K562 (cell line): ENCODE data around the gene NUCKS1. TPM values are rescaled to one million over a fixed set of nuclear protein-coding genes. Genes with fewer than 3 reads are reported as not detected.

Source experiments
- CHCHD3 ChIP-seq: fragments of 250-450 bp; sonication (Bioruptor Pico); IDR thresholded peaks from 2 replicates; pipeline ENCODE4 v2.1.2; 2022; ENCODE audit warnings: mild to moderate bottlenecking
- COPS2 ChIP-seq: fragments of 450-650 bp; conservative IDR thresholded peaks from 2 replicates; pipeline ENCODE4 v1.6.1; 2016; ENCODE audit warnings: mild to moderate bottlenecking, moderate library complexity
- DEAF1 ChIP-seq: fragments of 450-650 bp; formaldehyde crosslinking; IDR thresholded peaks from 2 replicates; pipeline ENCODE4 v1.4.0; 2020; ENCODE audit warnings: mild to moderate bottlenecking, moderate library complexity
- DPF2 ChIP-seq: fragments of 450-650 bp; IDR thresholded peaks from 2 replicates; pipeline ENCODE4 v1.6.1; 2016
- ELK1 ChIP-seq: sonication (generic); formaldehyde crosslinking; IDR thresholded peaks from 2 replicates; pipeline ENCODE4 v1.8.1; 2022; ENCODE audit warnings: missing genetic modification reagents
- ETV1 ChIP-seq: fragments of 450-650 bp; conservative IDR thresholded peaks from 2 replicates; pipeline ENCODE4 v1.6.1; 2016; ENCODE audit warnings: missing genetic modification characterization, control low read depth, low read depth, missing compliant biosample characterization
- GABPB1 ChIP-seq: sonication (generic); formaldehyde crosslinking; IDR thresholded peaks from 2 replicates; pipeline ENCODE4 v1.8.0; 2022; ENCODE audit warnings: mild to moderate bottlenecking, missing genetic modification reagents
- GATAD2B ChIP-seq: fragments of 450-650 bp; IDR thresholded peaks from 2 replicates; pipeline ENCODE4 v1.6.1; 2017; ENCODE audit warnings: mild to moderate bottlenecking, borderline replicate concordance
- GMEB1 ChIP-seq: fragments of 250-450 bp; sonication (Bioruptor Pico); IDR thresholded peaks from 2 replicates; pipeline ENCODE4 v1.4.0; 2020; ENCODE audit warnings: mild to moderate bottlenecking
- JUN ChIP-seq, 2 experiments: sonication (generic) in 1 of 2; formaldehyde crosslinking in 1 of 2; IDR thresholded peaks; 2 replicates each; pipeline versions ENCODE4 v1.6.1 to v1.8.0; 2012 to 2022; ENCODE audit warnings: borderline replicate concordance in 2 of 2, mild to moderate bottlenecking in 2 of 2, improper control_type of control experiment in 1 of 2, low read depth in 1 of 2, low read length in 1 of 2, missing genetic modification reagents in 1 of 2
- NONO ChIP-seq, 2 experiments: fragments of 200-400 bp in 1 of 2; fragments of 450-650 bp in 1 of 2; formaldehyde crosslinking in 1 of 2; IDR thresholded peaks; 2 replicates each; pipeline ENCODE4 v1.6.1; 2017; ENCODE audit warnings: low read depth in 2 of 2, mild to moderate bottlenecking in 2 of 2, moderate library complexity in 2 of 2, low read length in 1 of 2
- POLR2A ChIP-seq: fragments of 450-650 bp; conservative IDR thresholded peaks from 2 replicates; pipeline ENCODE4 v1.6.1; 2016
- POLR2AphosphoS2 ChIP-seq: IDR thresholded peaks from 2 replicates; pipeline ENCODE4 v1.6.1; 2012; ENCODE audit warnings: low read length, improper control_type of control experiment
- RBM22 ChIP-seq: fragments of 200-400 bp; formaldehyde crosslinking; IDR thresholded peaks from 2 replicates; pipeline ENCODE4 v1.6.1; 2018; ENCODE audit warnings: low read length, low read depth; ENCODE audit not compliant: poor library complexity, severe bottlenecking
- RNF219 ChIP-seq: fragments of 250-450 bp; sonication (Bioruptor Pico); IDR thresholded peaks from 2 replicates; pipeline ENCODE4 v1.5.0; 2022; ENCODE audit warnings: mild to moderate bottlenecking
- SRF ChIP-seq, 2 experiments: fragments of 250-450, 450-650 bp in 1 of 2; sonication (Bioruptor Pico) in 1 of 2; sonication (generic) in 1 of 2; formaldehyde crosslinking; IDR thresholded peaks; 2 replicates each; pipeline versions ENCODE4 v1.5.0 to v1.5.1; 2020 to 2022; ENCODE audit warnings: mild to moderate bottlenecking in 1 of 2, missing genetic modification reagents in 1 of 2
- TAF1 ChIP-seq: IDR thresholded peaks from 2 replicates; pipeline ENCODE4 v1.6.1; 2011; ENCODE audit warnings: mild to moderate bottlenecking, low read length, moderate library complexity; ENCODE audit not compliant: insufficient read depth, control insufficient read depth, severe bottlenecking; ENCODE audit errors: extremely low read depth
- TOE1 ChIP-seq, 2 experiments: fragments of 450-650 bp in 1 of 2; sonication (generic) in 1 of 2; formaldehyde crosslinking in 1 of 2; IDR thresholded peaks; 2 replicates each; pipeline versions ENCODE4 v1.7.1 to v1.8.0; 2016 to 2022; ENCODE audit warnings: borderline replicate concordance in 2 of 2, mild to moderate bottlenecking in 2 of 2, antibody characterized with exemption in 1 of 2, inconsistent platforms in 1 of 2, low read depth in 1 of 2, missing genetic modification reagents in 1 of 2, moderate library complexity in 1 of 2
- ZBED1 ChIP-seq: IDR thresholded peaks from 2 replicates; pipeline ENCODE4 v1.6.1; 2014
- ZNF436 ChIP-seq: fragments of 250-450, 450-650 bp; sonication (Bioruptor Pico); formaldehyde crosslinking; IDR thresholded peaks from 2 replicates; pipeline ENCODE4 v1.7.0; 2020; ENCODE audit warnings: mild to moderate bottlenecking
- polyA plus RNA-seq, 8 experiments: library from polyadenylated mRNA; depleted of rRNA in 4 of 8; stranded (reverse) in 5 of 8; unstranded in 3 of 8; fragments of >200 nt; fragmentation: Nextera tagmentation in 2 of 8; fragmentation: Illumina TruSeq in 1 of 8; extraction: Ambion mirVana in 2 of 8; extraction: Trizol in 1 of 8; gene quantifications; 2 replicates each; pipeline versions ENCODE4 v1.2.1 to v1.2.3, GENCODE V29; 2011 to 2014; ENCODE audit warnings: inconsistent platforms in 1 of 8, missing spikeins in 1 of 8
- total RNA-seq, 7 experiments: library from RNA; depleted of rRNA in 6 of 7; stranded (reverse); fragments of >200 nt in 6 of 7; fragmentation: Illumina TruSeq in 2 of 7; extraction: Trizol in 2 of 7; gene quantifications; 2 replicates each; pipeline versions ENCODE4 v1.2.1 to v1.2.3, GENCODE V29; 2011 to 2021; ENCODE audit warnings: low replicate concordance in 1 of 7

The NUCKS1 gene
- total and polyA plus RNA-seq, 9 of the 15 experiments (the other 6 are each of a cell fraction or from before 2014, with no cell fraction given), result 66.7 to 244 (median 149) TPM

- TF ChIP-seq GATAD2B, result peak; percentile 80; the same call in 1 of the 2 replicates
- TF ChIP-seq TOE1 (IDR thresholded peaks at IDR 0.05; ENCODE audit: borderline replicate concordance), result peak; percentile 52; the same call in 1 of the 2 replicates
- no peak for TF ChIP-seq TOE1 (CRISPR knock-in tag; IDR thresholded peaks at IDR 0.05; ENCODE audit: borderline replicate concordance, low read depth)
- TF ChIP-seq ETV1 (tag), result 0 out of 2 replicates have a peak, but pooled peaks have one; percentile 28
- peak; percentile 41 for TF ChIP-seq GMEB1
- peak; percentile 94 for TF ChIP-seq ZBED1
- no peak for TF ChIP-seq ZNF436
- no peak for TF ChIP-seq ELK1 (CRISPR knock-in tag)
- peak in 1 of 2 experiments; percentile 88; a peak in 2 of 4 replicates for TF ChIP-seq NONO (IDR thresholded peaks at IDR 0.05; ENCODE audit: low read depth in 2 of 2, low read length in 1 of 2)
- no peak for TF ChIP-seq SRF (CRISPR knock-in tag; IDR thresholded peaks at IDR 0.05)
- no peak for TF ChIP-seq RBM22
- TF ChIP-seq TAF1, result no peak
- TF ChIP-seq COPS2, result no peak
- TF ChIP-seq JUN (IDR thresholded peaks at IDR 0.05; ENCODE audit: borderline replicate concordance, low read depth, low read length), result peak; percentile 79; the same call in 1 of the 2 replicates
- TF ChIP-seq JUN (CRISPR knock-in tag; IDR thresholded peaks at IDR 0.05; ENCODE audit: borderline replicate concordance), result no peak; the same call in 1 of the 2 replicates
- no peak for TF ChIP-seq POLR2AphosphoS2
- no peak for TF ChIP-seq CHCHD3
- TF ChIP-seq DEAF1 (CRISPR knock-in tag), result 0 out of 2 replicates have a peak, but pooled peaks have one; percentile 12
- TF ChIP-seq DPF2, result peak; percentile 99
- TF ChIP-seq POLR2A, result no peak
- no peak for TF ChIP-seq RNF219 (CRISPR knock-in tag)
- peak; percentile 75 for TF ChIP-seq GABPB1 (CRISPR knock-in tag)
These were observed 71.5 kb downstream of the NUCKS1 start (continued) for GRCh38 chr1:205678286-205679111.
